Measurements from ENCODE around the gene GNG14. TPM values are rescaled to one million over a fixed set of nuclear protein-coding genes. Genes with fewer than 3 reads are reported as not detected.
"Not testable (repeated sequence)": the region's sequence is repeated elsewhere in the genome, so short reads cannot be mapped to it uniquely, and the experiment has no call there.

The GNG14 gene
- polyA plus RNA-seq, 4 donors: not detected

DNA sequence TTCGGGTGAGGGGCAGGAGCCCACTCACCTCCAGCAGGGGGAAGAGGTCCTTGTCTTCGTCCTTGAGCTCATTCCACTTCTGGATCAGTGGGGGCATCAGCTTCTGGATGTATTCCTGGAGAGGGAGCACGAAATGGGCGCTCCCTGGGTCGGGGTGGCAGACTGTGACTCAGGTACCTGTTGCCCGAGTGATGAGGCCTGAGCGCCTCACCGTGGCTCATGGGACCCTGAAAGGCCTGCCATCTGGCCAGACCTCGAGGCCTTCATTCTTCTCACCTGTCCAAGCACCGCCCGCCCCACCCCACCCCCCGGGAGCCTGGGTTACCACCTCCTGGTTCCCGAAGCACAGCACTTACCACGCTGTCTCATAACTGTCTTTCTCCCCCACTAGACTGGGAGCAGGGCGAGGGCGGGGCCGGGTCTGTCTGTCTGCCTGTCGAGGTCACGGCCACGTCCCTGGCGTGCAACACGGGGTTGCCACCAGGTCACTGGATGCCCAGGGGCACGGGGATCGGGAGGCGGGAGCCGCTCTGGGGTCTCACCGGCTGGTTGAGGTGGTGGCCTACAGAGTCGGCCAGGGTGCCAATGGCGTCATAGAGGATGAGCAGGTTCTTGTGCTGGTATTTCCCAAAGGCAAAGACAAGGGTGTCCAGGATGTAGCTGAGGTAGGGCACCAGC is 18.0 kb downstream of the GNG14 start:
- FAIRE-seq: no peak
- Histone ChIP-seq H3K4me1 (ENCODE audit: control insufficient read depth in 3 of 3, insufficient read depth in 2 of 3, low read depth in 1 of 3, low read length in 2 of 3) (no peaks in the 10 kb centered on the region), H3K36me3 (ENCODE audit: control insufficient read depth in 3 of 3, insufficient read depth in 2 of 3, low read depth in 1 of 3, low read length in 3 of 3) (peaks cover 11 to 98% (median 36%) of the 10 kb centered on the region in 3 donors), H3K27ac (ENCODE audit: low read depth in 1 of 3, low read length in 2 of 3) (no peak overlapping the region), H3K4me3 (ENCODE audit: low read depth in 1 of 3, low read length in 3 of 3) (no peak overlapping the region), H3K9me3 (ENCODE audit: control insufficient read depth in 2 of 2, insufficient read depth in 1 of 2, low read depth in 1 of 2, low read length in 1 of 2) (no peaks in the 10 kb centered on the region), H3K27me3 (ENCODE audit: control insufficient read depth in 3 of 3, insufficient read depth in 3 of 3, low read length in 3 of 3) (no peaks in the 10 kb centered on the region)
- 91 to 94% (median 93%) methylated on average over 29 of the region's 29 CpGs for WGBS, 3 donors
- DNase-seq: no peak

DNA sequence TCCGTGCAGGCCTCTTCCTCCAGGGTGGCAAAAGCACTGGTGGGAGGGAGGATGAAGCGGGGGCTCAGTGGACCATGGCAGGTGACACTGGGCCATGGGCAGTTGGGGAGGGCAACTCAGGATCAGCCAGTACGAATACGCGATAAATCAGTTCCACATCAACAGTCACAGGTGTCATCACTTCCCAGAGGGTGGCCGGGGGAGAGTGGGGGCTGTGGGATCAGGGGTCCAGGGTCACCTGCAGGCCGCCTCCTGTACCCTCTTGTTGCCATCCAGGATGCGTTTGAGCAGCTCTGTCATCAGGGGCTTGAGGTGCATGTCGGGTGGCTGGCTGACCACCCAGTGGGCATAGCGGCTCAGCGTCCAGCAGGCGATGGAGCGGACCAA is 18.5 kb downstream of the GNG14 start:
- Histone ChIP-seq H3K9me3 (ENCODE audit: control insufficient read depth in 2 of 2, insufficient read depth in 1 of 2, low read depth in 1 of 2, low read length in 1 of 2) (no peaks in the 10 kb centered on the region), H3K4me3 (ENCODE audit: low read depth in 1 of 3, low read length in 3 of 3) (no peak overlapping the region), H3K4me1 (ENCODE audit: control insufficient read depth in 3 of 3, insufficient read depth in 2 of 3, low read depth in 1 of 3, low read length in 2 of 3) (no peaks in the 10 kb centered on the region), H3K27ac (ENCODE audit: low read depth in 1 of 3, low read length in 2 of 3) (no peak overlapping the region), H3K36me3 (ENCODE audit: control insufficient read depth in 3 of 3, insufficient read depth in 2 of 3, low read depth in 1 of 3, low read length in 3 of 3) (peaks cover 11 to 98% (median 34%) of the 10 kb centered on the region in 3 donors), H3K27me3 (ENCODE audit: control insufficient read depth in 3 of 3, insufficient read depth in 3 of 3, low read length in 3 of 3) (no peaks in the 10 kb centered on the region)
- WGBS, 3 donors: 93 to 97% (median 95%) methylated on average over 13 of the region's 13 CpGs
- DNase-seq (no peak), FAIRE-seq (no peak)

DNA sequence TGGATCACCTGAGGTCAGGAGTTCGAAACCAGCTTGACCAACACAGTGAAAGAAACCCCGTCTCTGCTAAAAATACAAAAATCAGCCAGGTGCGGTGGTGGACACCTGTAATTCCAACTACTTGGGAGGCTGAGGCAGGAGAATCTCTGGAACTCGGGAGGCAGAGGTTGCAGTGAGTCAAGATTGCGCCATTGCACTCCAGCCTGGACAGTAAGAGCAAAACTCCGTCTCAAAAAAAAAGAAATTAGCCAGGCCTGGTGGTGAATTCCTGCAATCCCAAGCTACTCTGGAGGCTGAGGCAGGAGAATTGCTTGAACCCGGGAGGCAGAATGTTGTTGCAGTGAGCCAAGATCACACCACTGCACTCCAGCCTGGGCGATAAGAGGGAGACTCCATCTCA is 20.8 kb downstream of the GNG14 start:
- H3K27me3 ChIP-seq (ENCODE audit: control insufficient read depth in 3 of 3, insufficient read depth in 3 of 3, low read length in 3 of 3): no peaks in the 10 kb centered on the region
- H3K9me3 ChIP-seq (ENCODE audit: control insufficient read depth in 2 of 2, insufficient read depth in 1 of 2, low read depth in 1 of 2, low read length in 1 of 2): peaks cover 0 to 5% of the 10 kb centered on the region in 2 donors
- H3K4me3 ChIP-seq (ENCODE audit: low read depth in 1 of 3, low read length in 3 of 3): no peak overlapping the region
- peaks cover 10 to 95% (median 31%) of the 10 kb centered on the region in 3 donors for H3K36me3 ChIP-seq (ENCODE audit: control insufficient read depth in 3 of 3, insufficient read depth in 2 of 3, low read depth in 1 of 3, low read length in 3 of 3)
- WGBS, 3 donors: 93 to 95% (median 94%) methylated on average over 8 of the region's 8 CpGs
- DNase-seq: no peak
- no peak overlapping the region for H3K27ac ChIP-seq (ENCODE audit: low read depth in 1 of 3, low read length in 2 of 3)
- FAIRE-seq: no peak
- H3K4me1 ChIP-seq (ENCODE audit: control insufficient read depth in 3 of 3, insufficient read depth in 2 of 3, low read depth in 1 of 3, low read length in 2 of 3): no peaks in the 10 kb centered on the region

DNA sequence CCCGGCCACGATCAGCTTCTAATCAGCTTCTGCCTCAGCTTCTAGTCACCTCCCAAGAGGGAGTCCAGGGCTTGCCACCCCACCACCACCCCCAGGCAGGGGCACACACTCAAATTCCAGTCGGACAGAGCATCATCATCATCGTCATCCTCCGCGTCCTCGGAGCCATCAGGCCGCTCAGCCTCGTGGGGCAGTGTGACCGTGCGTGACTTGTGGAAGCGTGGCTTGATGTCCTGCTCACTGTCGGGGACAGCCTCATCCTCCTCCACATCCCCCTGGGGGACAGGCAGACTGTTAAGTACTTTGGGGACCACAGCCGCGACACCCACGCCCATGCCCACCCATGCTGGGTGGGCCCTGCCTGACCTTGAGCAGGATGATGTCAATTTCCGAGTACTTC is 23.4 kb downstream of the GNG14 start:
- H3K4me3 ChIP-seq (ENCODE audit: low read depth in 1 of 3, low read length in 3 of 3): no peak overlapping the region
- no peaks in the 10 kb centered on the region for H3K4me1 ChIP-seq (ENCODE audit: control insufficient read depth in 3 of 3, insufficient read depth in 2 of 3, low read depth in 1 of 3, low read length in 2 of 3)
- no peak overlapping the region for H3K27ac ChIP-seq (ENCODE audit: low read depth in 1 of 3, low read length in 2 of 3)
- no peaks in the 10 kb centered on the region for H3K27me3 ChIP-seq (ENCODE audit: control insufficient read depth in 3 of 3, insufficient read depth in 3 of 3, low read length in 3 of 3)
- 94 to 97% (median 95%) methylated on average over 17 of the region's 17 CpGs for WGBS, 3 donors
- DNase-seq (no peak), FAIRE-seq (no peak)
- peaks cover 0 to 5% of the 10 kb centered on the region in 2 donors for H3K9me3 ChIP-seq (ENCODE audit: control insufficient read depth in 2 of 2, insufficient read depth in 1 of 2, low read depth in 1 of 2, low read length in 1 of 2)
- H3K36me3 ChIP-seq (ENCODE audit: control insufficient read depth in 3 of 3, insufficient read depth in 2 of 3, low read depth in 1 of 3, low read length in 3 of 3): peaks cover 12 to 95% (median 29%) of the 10 kb centered on the region in 3 donors

DNA sequence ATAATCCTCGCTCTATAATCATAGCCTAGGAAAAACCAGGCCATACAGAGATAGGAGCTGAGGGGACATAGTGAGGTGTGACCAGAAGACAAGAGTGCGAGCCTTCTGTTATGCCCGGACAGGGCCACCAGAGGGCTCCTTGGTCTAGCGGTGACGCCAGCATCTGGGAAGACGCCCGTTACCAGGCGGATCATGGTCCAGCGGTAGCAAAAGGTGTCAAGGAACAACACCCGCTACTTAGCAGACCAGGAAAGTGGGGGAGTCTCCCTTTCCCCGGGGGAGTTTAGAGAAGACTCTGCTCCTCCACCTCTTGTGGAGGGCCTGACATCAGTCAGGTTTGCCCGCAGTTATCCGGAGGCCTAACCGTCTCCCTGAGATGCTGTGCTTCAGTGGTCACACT is 24.3 kb downstream of the GNG14 start:
- not testable (repeated sequence) for FAIRE-seq; H3K4me3 ChIP-seq (ENCODE audit: low read depth in 1 of 3, low read length in 3 of 3); H3K27me3 ChIP-seq (ENCODE audit: control insufficient read depth in 3 of 3, insufficient read depth in 3 of 3, low read length in 3 of 3); H3K4me1 ChIP-seq (ENCODE audit: control insufficient read depth in 3 of 3, insufficient read depth in 2 of 3, low read depth in 1 of 3, low read length in 2 of 3); DNase-seq; H3K27ac ChIP-seq (ENCODE audit: low read depth in 1 of 3, low read length in 2 of 3); H3K9me3 ChIP-seq (ENCODE audit: control insufficient read depth in 2 of 2, insufficient read depth in 1 of 2, low read depth in 1 of 2, low read length in 1 of 2)
- peaks cover 8 to 95% (median 29%) of the 10 kb centered on the region in 3 donors for H3K36me3 ChIP-seq (ENCODE audit: control insufficient read depth in 3 of 3, insufficient read depth in 2 of 3, low read depth in 1 of 3, low read length in 3 of 3)
- 56 to 64% (median 57%) methylated on average over 11 to 12 of the region's 14 CpGs for WGBS, 3 donors

DNA sequence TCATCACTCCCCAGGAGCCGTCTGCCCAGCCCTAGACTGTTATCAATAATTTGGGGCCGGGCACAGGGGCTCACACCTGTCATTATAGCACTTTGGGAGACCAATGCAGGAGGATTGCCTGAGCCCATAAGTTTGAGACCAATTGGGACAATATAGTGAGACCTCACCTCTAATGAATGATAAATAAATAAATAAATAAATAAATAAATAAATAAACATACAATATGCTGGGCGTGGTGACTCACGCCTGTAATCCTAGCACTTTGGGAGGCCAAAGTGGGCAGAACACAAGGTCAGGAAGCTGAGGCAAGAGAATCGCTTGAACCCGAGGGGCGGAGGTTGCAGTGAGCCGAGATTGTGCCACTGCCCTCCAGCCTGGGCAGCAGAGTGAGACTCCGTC is 25.5 kb downstream of the GNG14 start:
- H3K36me3 ChIP-seq (ENCODE audit: control insufficient read depth in 3 of 3, insufficient read depth in 2 of 3, low read depth in 1 of 3, low read length in 3 of 3): peaks cover 8 to 96% (median 28%) of the 10 kb centered on the region in 3 donors
- DNase-seq; H3K9me3 ChIP-seq (ENCODE audit: control insufficient read depth in 2 of 2, insufficient read depth in 1 of 2, low read depth in 1 of 2, low read length in 1 of 2); H3K27ac ChIP-seq (ENCODE audit: low read depth in 1 of 3, low read length in 2 of 3); H3K27me3 ChIP-seq (ENCODE audit: control insufficient read depth in 3 of 3, insufficient read depth in 3 of 3, low read length in 3 of 3); H3K4me1 ChIP-seq (ENCODE audit: control insufficient read depth in 3 of 3, insufficient read depth in 2 of 3, low read depth in 1 of 3, low read length in 2 of 3); FAIRE-seq; H3K4me3 ChIP-seq (ENCODE audit: low read depth in 1 of 3, low read length in 3 of 3): not testable (repeated sequence)
- 92 to 95% (median 93%) methylated on average over 9 of the region's 9 CpGs for WGBS, 3 donors

DNA sequence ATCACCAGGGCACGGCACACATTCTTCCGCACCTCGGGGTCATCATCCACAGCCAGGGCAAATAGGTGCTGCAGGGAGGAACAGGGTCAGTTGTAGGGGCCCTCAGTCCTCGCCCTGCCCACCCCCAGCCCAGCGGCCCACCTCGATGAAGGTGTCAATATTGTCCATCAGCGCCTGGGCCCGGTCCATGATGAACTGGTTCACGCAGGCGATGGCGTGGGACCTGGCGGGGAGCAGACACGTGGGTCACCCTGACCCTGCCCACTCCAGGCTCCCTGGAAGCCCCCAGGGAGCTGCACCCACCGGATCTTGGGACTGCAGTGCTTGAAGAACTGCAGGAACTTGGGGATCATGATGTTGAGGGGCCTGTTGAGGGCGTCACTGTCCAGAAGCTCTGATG is 27.3 kb downstream of the GNG14 start:
- Histone ChIP-seq H3K4me1 (ENCODE audit: control insufficient read depth in 3 of 3, insufficient read depth in 2 of 3, low read depth in 1 of 3, low read length in 2 of 3) (peaks cover 0 to under 1% (median 0%) of the 10 kb centered on the region in 3 donors), H3K36me3 (ENCODE audit: control insufficient read depth in 3 of 3, insufficient read depth in 2 of 3, low read depth in 1 of 3, low read length in 3 of 3) (peaks cover 8 to 92% (median 23%) of the 10 kb centered on the region in 3 donors), H3K9me3 (ENCODE audit: control insufficient read depth in 2 of 2, insufficient read depth in 1 of 2, low read depth in 1 of 2, low read length in 1 of 2) (peaks cover 0 to 5% of the 10 kb centered on the region in 2 donors), H3K27ac (ENCODE audit: low read depth in 1 of 3, low read length in 2 of 3) (no peak overlapping the region), H3K4me3 (ENCODE audit: low read depth in 1 of 3, low read length in 3 of 3) (no peak overlapping the region), H3K27me3 (ENCODE audit: control insufficient read depth in 3 of 3, insufficient read depth in 3 of 3, low read length in 3 of 3) (no peaks in the 10 kb centered on the region)
- WGBS, 3 donors: 93 to 95% (median 94%) methylated on average over 14 to 15 of the region's 15 CpGs
- DNase-seq (no peak), FAIRE-seq (no peak)

DNA sequence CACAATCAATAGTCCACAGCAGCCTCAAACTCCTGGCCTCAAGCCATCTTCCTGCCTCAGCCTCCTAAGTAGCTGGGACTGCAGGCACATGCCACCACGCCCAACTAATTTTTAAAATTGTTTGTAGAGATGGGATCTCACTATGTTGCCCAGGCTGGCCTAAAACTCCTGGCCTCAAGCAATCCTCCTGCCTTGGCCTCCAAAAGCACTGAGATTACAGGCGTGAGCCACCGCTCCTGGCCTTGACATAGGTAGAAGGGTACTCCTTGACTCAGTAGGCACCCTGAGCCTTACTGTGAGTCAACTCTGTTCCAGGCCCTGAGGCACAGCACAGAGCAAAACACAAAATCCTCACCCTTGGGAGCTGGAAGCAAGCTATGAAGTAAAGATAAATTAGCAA is 28.1 kb downstream of the GNG14 start:
- FAIRE-seq (no peak), DNase-seq (no peak)
- Histone ChIP-seq H3K4me3 (ENCODE audit: low read depth in 1 of 3, low read length in 3 of 3) (no peak overlapping the region), H3K9me3 (ENCODE audit: control insufficient read depth in 2 of 2, insufficient read depth in 1 of 2, low read depth in 1 of 2, low read length in 1 of 2) (peaks cover 0 to 5% of the 10 kb centered on the region in 2 donors), H3K27ac (ENCODE audit: low read depth in 1 of 3, low read length in 2 of 3) (no peak overlapping the region), H3K36me3 (ENCODE audit: control insufficient read depth in 3 of 3, insufficient read depth in 2 of 3, low read depth in 1 of 3, low read length in 3 of 3) (peaks cover 8 to 91% (median 23%) of the 10 kb centered on the region in 3 donors), H3K4me1 (ENCODE audit: control insufficient read depth in 3 of 3, insufficient read depth in 2 of 3, low read depth in 1 of 3, low read length in 2 of 3) (peaks cover 0 to 7% (median 4%) of the 10 kb centered on the region in 3 donors), H3K27me3 (ENCODE audit: control insufficient read depth in 3 of 3, insufficient read depth in 3 of 3, low read length in 3 of 3) (no peaks in the 10 kb centered on the region)
- WGBS, 3 donors: 95 to 99% (median 97%) methylated on average over 3 of the region's 3 CpGs

DNA sequence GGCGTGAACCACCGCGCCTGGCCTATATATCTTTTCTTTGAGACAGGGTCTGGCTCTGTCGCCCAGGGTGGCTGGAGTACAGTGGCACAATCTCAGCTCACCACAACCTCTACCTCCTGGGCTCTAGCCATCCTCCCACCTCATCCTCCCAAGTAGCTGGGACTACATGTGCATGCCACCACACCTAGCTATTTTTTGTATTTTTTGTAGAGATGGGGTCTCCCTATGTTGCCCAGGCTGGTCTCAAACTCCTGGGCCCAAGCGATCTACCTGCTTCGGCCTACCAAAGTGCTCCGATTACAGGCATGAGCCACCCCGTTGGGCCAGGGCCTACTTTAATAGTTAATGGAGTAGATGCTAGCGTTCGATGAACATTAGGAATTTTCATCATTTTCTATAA is 32.5 kb downstream of the GNG14 start:
- no peaks in the 10 kb centered on the region for H3K9me3 ChIP-seq (ENCODE audit: control insufficient read depth in 2 of 2, insufficient read depth in 1 of 2, low read depth in 1 of 2, low read length in 1 of 2)
- H3K27ac ChIP-seq (ENCODE audit: low read depth in 1 of 3, low read length in 2 of 3): peak overlapping the region in 1 of 3 donors; percentile 91
- 84 to 90% (median 88%) methylated on average over 10 of the region's 10 CpGs for WGBS, 3 donors
- FAIRE-seq (no peak), DNase-seq (no peak)
- H3K4me1 ChIP-seq (ENCODE audit: control insufficient read depth in 3 of 3, insufficient read depth in 2 of 3, low read depth in 1 of 3, low read length in 2 of 3): peaks cover 0 to 12% (median 4%) of the 10 kb centered on the region in 3 donors
- no peaks in the 10 kb centered on the region for H3K27me3 ChIP-seq (ENCODE audit: control insufficient read depth in 3 of 3, insufficient read depth in 3 of 3, low read length in 3 of 3)
- H3K4me3 ChIP-seq (ENCODE audit: low read depth in 1 of 3, low read length in 3 of 3): peak overlapping the region in 1 of 3 donors; percentile 72
- H3K36me3 ChIP-seq (ENCODE audit: control insufficient read depth in 3 of 3, insufficient read depth in 2 of 3, low read depth in 1 of 3, low read length in 3 of 3): peaks cover 0 to 50% (median 10%) of the 10 kb centered on the region in 3 donors

Measured in small intestine (tissue), 7 donors.